IPS DF 4.7 (cell line): ENCODE results near the gene SGCD.

Source experiments
- DNase-seq: peaks from one replicate; pipeline ENCODE4 v3.0.0-alpha.2; 2013; ENCODE audit warnings: low spot score; ENCODE audit errors: extremely low read depth

SGCD gene

DNA sequence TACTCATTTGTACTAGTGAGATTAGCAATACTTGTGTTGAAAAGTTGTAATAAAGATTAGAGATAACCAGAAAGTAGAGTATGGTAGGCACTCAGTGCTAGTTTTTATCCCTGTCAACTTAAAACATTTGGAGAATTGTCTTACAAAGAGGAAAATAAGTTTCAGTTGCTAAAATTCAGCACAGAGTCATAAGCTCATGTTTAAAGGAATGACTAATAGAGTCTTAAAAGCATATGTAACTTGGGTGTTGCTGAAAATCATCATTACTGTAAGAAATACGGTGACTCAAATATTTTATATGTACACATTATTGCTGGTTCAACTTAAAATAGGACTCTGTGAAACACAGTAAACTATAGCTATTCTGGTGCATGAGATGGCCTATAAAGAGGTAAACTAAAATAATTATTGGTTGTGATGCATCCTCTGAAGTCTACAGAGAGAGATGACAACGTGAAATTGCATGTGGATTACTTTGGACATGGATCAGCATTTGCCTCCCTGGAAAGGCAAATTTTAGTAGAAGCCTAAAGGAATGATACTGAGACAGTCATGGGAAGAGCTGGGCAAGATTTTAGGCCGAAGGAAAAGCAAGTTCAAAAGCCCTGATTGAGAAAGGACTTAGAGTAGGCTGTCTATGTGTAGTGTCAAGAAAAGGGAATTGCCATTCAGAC, 34.6 kb downstream of the SGCD start:
- no peak for DNase-seq

- DNase-seq, result no peak
Measured at GRCh38 chr5:156363861-156364260, 36.9 kb downstream of the SGCD start.

DNA sequence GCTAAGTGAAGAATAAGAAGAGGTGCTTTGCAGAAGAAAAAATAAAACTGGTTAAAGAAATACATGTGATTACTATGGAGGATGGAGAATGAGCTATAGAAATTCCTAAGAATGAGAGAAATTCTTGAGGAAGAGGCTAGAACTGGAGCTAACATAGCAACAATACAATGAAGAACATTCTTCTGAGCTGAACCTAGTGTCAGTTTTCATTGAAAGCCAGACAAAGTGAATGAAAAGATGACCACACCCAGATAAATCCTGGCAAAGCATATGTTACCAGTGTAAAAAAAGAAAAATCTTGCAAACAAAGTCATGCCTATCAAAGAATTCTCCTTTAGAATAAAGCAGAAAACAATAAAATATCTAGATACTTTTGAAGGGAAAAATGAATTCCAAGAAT, 39.6 kb downstream of the SGCD start:
- no peak for DNase-seq

- DNase-seq, result no peak
Measured at GRCh38 chr5:156367597-156367996, 40.6 kb downstream of the SGCD start.

GRCh38 chr5:156375895-156376495, 49.0 kb downstream of the SGCD start:
- DNase-seq, result no peak

DNA sequence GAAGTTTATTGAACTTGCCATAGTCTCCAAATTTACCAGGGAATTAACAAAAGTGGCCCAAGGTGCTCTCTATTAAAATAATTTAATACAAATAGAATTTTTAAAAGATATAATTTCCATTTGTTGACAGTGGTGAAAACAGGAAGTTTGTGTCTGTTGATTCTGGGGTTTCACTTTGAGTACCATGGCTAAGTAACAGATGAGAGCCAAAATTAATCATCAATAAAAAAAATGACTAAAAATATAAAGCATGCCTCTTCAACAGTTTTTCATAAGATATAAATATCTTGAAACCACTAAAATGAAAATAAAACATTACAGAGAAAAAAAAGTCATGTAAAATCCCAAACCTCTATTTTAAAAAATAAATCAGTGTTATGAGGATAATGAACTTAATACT, 49.8 kb downstream of the SGCD start:
- DNase-seq, result no peak

GRCh38 chr5:156378159-156378558, 51.2 kb downstream of the SGCD start:
- DNase-seq, result no peak

DNA sequence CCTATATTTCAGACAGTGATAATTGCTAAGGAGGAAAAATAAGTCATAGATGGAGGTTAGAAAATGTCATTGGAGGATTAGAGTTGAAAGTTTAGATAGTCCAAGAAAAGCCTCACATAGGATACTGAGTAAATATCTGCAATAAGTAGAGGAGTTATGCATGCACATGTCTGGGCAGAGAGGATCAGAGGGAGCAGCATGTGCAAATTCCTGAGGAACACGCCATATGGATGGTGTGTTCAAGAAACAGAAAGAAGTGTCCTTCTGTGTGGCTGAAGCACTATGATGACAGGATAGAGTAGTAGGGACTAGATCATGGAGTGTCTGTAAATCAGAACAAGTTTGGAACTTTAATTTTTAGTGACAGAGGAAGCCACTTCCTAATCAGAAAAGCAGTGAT, 52.2 kb downstream of the SGCD start:
- no peak for DNase-seq

GRCh38 chr5:156380848-156381247, 53.9 kb downstream of the SGCD start:
- DNase-seq, result no peak

GRCh38 chr5:156383510-156384265, 56.7 kb downstream of the SGCD start:
- no peak for DNase-seq

DNA sequence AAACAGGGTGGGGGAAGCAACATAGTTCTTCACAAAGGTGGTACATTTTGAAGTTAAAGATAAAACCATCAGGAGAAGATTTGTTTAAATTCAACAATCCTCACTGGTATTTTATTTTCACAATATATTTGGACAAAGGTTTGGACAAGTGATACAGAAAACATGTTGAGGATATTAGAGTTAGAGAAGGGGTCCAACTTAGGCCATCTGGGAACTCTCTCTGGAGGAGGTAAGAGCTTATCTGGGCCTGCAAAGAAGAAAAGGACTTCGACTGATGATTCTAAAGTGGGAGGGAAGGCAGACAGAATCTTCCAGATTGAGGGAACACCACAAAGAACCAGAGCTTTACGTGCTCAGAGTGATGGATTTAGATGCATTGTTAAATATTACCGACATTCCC, 58.5 kb downstream of the SGCD start:
- DNase-seq, result no peak

GRCh38 chr5:156386976-156387375, 60.0 kb downstream of the SGCD start:
- DNase-seq, result no peak

DNA sequence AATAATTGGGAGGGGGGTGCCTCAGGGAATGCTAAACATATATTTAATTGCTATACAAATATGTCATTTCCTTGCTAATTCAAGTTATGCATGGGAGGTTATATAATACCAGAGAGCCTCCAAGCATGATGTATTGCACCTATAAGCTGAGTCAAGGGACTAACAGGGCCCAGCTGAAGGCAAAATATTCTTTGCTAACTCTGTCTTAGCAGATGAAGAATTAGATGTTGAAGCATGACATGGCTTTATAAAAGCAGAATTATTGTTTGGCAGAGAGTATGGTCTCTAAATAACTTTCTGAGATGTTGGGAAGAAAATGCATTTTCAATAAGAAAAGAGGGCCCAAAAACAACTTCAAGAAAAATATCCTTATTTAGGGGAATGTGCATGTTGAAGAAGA, 60.4 kb downstream of the SGCD start:
- no peak for DNase-seq

DNA sequence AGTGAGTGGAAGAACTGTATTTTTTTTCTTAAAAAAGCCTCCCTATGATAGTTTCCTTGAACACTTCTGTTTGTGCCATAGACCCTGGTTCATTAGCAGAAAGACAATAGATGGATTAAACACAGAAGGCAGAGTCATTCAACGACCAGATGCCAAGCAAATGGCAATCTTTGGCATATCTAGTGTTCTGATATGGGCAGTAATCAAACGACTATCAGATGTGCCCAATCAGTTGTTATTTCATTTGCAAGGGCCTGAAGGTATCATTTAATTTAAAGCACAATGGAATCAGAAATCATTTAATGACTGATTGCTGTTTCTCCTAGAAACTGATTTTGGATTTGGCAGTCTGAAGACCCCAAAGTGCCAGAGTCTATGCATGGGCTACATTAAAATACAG, 61.3 kb downstream of the SGCD start:
- DNase-seq, result no peak

- DNase-seq, result no peak
Measured at GRCh38 chr5:156391139-156391538, 64.2 kb downstream of the SGCD start.

DNA sequence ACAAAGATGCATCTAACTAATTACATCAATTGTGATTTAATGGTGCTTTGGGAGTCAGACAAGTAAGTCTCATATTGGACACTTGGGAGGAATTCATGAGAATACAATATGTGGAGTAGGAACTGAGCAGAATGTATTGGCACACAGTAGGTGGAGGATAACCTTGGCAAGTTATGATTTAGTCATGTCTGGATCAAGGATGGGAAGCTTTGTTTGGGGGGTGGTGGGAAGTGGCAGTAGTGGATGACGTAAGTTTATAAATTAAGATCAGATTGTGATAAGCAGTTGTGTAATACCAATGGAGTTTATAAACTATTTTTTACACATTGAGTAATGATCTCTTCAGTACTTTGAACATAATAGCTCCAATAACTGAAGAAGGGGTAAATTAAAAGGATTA, 67.0 kb downstream of the SGCD start:
- no peak for DNase-seq

DNA sequence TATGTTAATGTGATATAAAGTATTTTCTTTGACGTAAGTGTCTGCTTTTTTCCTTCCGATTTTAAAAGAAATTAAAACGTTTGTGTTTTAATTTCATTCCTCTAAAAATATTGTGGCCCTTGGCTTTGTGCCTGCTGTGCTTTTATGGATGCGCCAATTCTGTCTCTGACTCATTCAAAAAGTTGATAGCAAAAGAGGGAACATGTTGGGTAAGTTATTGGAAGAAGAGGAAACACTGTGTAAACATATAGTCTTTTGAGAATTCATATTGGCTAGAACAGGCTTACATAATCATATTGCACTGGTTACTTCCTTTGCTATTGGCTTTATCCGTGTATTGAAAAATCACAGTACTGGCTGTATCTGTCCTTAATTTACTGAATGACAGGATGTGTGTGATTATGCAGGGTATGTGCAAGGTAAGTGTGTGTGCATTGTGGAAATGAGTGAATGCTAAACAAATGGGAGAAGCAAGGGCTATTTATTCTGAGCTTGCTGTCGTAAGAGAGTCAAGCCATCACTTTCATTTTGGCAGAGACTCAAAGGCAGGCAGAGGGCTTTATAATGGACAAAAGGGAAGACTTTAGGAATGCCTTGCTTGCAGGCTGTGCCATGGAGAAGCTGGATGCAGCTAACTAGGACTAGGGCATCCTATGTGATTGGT, 67.8 kb downstream of the SGCD start:
- DNase-seq, result no peak

DNA sequence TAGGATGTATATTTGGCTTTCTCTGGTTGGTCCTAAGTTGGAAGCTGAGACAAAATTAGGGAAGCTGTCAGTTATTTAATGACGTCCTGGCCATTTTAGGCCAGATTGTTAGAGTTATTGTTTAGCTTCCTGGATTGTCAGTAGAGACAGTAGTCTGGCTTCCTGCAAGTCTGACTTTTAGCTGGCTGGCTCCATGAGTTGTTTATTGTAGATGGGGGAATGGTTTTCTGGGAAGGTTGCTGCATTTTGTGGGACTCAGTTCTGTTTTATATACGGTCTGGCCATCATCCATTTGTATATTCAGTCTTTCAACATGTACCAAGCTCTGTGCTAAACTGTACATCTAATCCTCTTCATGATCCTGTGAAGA, 68.3 kb downstream of the SGCD start:
- no peak for DNase-seq

DNA sequence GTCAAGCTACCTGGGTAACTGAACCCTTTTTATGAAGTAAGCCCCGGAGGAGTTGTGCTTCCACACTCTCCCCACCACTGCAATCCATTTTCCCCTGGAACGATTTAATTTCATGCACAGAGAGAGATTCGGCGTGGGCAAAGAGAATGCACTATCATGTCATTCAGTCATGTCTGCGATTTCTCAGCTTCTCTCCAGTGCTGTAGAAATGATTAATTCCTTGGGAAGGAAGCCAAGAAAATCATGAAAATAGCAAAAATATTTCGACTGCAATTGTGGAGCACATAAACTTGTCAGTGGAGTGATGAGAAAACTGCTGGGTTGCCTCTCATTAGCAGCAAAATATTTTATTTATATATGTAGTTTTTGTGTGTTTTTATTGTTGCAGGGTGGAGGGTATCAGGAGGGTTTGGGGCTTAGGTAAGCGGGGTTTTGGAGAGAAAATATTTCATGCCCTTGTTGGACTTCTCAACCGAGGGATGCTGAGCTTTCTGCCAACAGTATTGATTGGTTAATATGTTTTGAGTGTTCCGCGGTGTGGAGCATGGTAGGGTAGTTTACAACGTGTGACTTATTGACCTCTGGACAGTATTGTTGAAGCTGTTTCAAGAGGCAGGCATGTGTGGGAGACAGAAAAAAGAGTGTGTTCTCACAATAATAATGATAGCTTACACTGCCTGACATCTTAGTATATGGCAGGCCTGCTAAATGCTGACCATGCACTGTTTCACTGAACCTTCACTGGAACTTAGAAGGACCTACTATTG, 69.3 kb downstream of the SGCD start:
- no peak for DNase-seq

DNA sequence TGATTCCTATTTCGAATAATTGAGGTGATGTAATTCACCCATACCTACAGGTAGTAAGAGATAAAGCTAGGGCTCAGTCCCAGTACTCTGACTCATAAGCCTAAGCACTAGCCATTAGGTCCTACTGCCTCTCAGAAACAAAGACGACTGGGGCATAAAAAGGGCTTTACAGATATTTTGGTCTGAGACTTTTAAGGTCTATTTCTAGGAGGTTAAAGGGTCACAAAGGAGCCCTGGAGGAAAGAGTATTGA, 69.8 kb downstream of the SGCD start:
- no peak for DNase-seq

DNA sequence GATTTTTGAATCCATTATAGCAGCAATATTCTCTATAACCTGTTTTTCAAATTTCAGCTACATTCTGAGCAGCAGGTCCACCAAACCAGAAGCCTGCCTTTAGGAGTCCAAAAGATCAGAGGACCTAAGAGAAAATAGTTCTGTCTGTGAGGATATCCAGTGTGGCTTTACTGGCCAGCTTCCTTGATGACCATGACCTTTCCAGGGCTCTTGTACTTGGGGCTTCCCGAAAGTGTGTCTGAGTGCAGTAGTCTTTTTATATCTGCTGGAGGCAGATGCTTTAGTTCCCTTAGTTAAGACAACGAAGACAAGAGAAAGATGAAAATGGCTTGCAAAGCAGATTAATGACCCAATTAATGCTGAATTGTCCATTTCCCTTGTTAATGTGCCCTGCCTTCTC, 72.4 kb downstream of the SGCD start:
- no peak for DNase-seq
